Right cardiac atrium (tissue), 5 donors: ENCODE results near the gene CSF1R. TPM values are rescaled to one million over a fixed set of nuclear protein-coding genes. Genes with fewer than 3 reads are reported as not detected.

Source experiments
- ATAC-seq, 2 donors: fragments of 200-7000 bp; cut with Tn5 transposase; one replicate each; pipeline versions ENCODE4 v1.8.0 to v1.9.1; 2020; ENCODE audit warnings: moderate library complexity in 2 of 2, mild to moderate bottlenecking in 1 of 2
- DNase-seq, 3 donors: peaks; one replicate each; pipeline ENCODE4 v3.0.0-alpha.2; 2020
- H3K27ac ChIP-seq: one replicate; pipeline ENCODE4 v1.5.1; 2013; ENCODE audit warnings: mild to moderate bottlenecking, low read length, control low read depth, moderate library complexity
- H3K27me3 ChIP-seq: one replicate; pipeline ENCODE4 v1.6.1; 2013; ENCODE audit not compliant: control insufficient read depth, insufficient read depth
- H3K4me1 ChIP-seq: one replicate; pipeline ENCODE4 v1.6.1; 2013; ENCODE audit warnings: low read length; ENCODE audit not compliant: control insufficient read depth, insufficient read depth
- H3K4me3 ChIP-seq: one replicate; pipeline ENCODE4 v1.5.1; 2013; ENCODE audit warnings: low read length, control low read depth
- H3K9me3 ChIP-seq: one replicate; pipeline ENCODE4 v1.6.1; 2013; ENCODE audit warnings: low read length; ENCODE audit not compliant: control insufficient read depth
- WGBS: extraction: QIAGEN DNeasy Blood & Tissue Kit; methylation state at CpG from one replicate; pipeline ENCODE4 v1.1.7; 2013; 5-methylcytosine and 5-hydroxymethylcytosine counted together
- intact Hi-C, 4 donors: fragments of 100-400 bp; cut with DNase I; formaldehyde crosslinking; loops; one replicate each; pipeline versions ENCODE4 v1.11.0 to v1.14.0; 2022 to 2023
- polyA plus RNA-seq: library from polyadenylated mRNA; stranded (reverse); fragments of 200-250 nt; gene quantifications from one replicate; pipeline ENCODE4 v1.2.3, GENCODE V29; 2013
- total RNA-seq, 4 donors: library from RNA; stranded (reverse); fragmentation: NEBNext Ultra II Directional; extraction: Animal tissue kit (Norgen Biotek cat#: 25700); gene quantifications; one replicate each; pipeline ENCODE4 v1.2.1, GENCODE V29; 2021
- donor health status: healthy with polysubstance abuse.
- donor health status: DM: no; HTN: yes; CAD: no.
- donor health status: DM: no; HTN: no; CAD: no.
- donor health status: DM: no; HTN: yes; CAD: no; lungs with severe emphysema.
- donor health status: DM: yes; HTN: yes; CAD: no.

Gene CSF1R
- total and polyA plus RNA-seq, 5 donors: 4.5 to 31.6 (median 24.0) TPM

DNA sequence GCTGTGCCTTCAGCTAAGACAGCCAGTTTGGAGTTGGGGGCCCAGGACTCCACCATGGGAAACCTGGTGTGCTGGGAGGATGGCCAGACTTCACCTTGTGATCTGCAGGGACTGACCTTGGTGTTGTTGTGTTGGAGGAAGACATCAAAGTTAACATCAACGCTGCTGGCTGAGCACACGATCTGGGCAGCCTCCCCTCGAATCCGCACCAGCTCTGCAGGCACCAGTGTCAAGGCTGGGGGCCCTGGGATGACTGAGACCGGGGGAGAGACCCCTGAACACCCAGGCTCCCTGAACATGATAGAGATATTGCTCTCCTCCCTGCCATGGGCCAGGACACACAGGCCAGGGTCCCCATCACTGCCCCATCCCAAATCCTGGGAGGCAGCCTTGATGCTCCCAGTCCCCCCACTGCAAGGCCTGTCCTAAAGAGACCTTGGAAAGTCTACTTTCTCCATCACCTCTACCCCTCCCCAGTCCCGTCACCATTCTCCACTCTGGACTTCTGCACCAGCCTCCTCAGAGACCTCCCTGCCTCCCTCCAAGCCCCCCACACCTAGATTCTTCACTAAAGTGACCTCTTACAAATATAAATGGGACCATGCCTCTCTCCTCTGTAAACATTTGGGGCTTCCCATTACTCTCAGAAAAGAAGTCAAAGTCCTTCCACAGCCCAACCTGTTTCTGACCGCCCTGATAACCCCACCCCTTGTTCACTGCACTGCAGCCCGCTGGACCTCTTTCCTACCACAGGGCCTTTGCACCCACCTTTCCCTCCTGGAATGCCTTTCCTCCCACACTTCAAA, 8.2 kb downstream of the CSF1R start:
- H3K4me3 ChIP-seq: no peak overlapping the region
- H3K4me1 ChIP-seq: no peaks in the 10 kb centered on the region
- no peaks in the 10 kb centered on the region for H3K27me3 ChIP-seq
- DNase-seq (no peak), ATAC-seq (no peak)
- no peak overlapping the region for H3K27ac ChIP-seq
- intact Hi-C loops: no loop called here
- WGBS: 94% methylated on average over 8 of the region's 8 CpGs
- H3K9me3 ChIP-seq: no peaks in the 10 kb centered on the region

- H3K9me3 ChIP-seq: no peaks in the 10 kb centered on the region
- ATAC-seq (no peak), DNase-seq (no peak)
- H3K27ac ChIP-seq: no peak overlapping the region
- intact Hi-C loops: no loop called here
- no peaks in the 10 kb centered on the region for H3K27me3 ChIP-seq
- no peaks in the 10 kb centered on the region for H3K4me1 ChIP-seq
- 89% methylated on average over 8 of the region's 8 CpGs for WGBS
- H3K4me3 ChIP-seq: no peak overlapping the region
These were observed 9.3 kb downstream of the CSF1R start for GRCh38 chr5:150077060-150077459.

DNA sequence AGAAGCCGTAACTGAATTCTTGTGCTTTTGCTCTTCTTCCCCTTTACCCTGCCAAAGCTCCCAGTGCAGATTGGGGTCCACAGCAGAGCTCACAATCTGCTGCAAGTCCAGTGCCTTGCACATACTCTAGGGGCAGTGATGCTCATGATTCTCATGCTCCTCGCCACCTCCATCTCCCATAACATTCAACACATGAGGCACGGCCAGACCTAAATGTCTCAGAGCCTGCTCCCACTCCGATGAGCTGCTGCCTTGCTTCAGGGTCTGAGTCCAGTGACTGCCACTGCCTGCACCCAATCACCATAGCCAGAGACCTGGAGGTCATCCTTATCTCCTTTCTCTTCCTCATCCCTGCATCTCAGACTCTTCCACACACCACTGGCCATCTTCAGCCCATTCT, 10.5 kb downstream of the CSF1R start:
- no peak overlapping the region for H3K4me3 ChIP-seq
- intact Hi-C loops: no loop called here
- no peaks in the 10 kb centered on the region for H3K4me1 ChIP-seq
- ATAC-seq (no peak), DNase-seq (no peak)
- H3K27me3 ChIP-seq: no peaks in the 10 kb centered on the region
- H3K27ac ChIP-seq: no peak overlapping the region
- no peaks in the 10 kb centered on the region for H3K9me3 ChIP-seq
- 88% methylated on average over 4 of the region's 4 CpGs for WGBS

GRCh38 chr5:150075233-150075632, 11.1 kb downstream of the CSF1R start:
- no peak overlapping the region for H3K4me3 ChIP-seq
- WGBS: 91% methylated on average over 4 of the region's 4 CpGs
- no peak overlapping the region for H3K27ac ChIP-seq
- no peaks in the 10 kb centered on the region for H3K4me1 ChIP-seq
- no peaks in the 10 kb centered on the region for H3K9me3 ChIP-seq
- no peaks in the 10 kb centered on the region for H3K27me3 ChIP-seq
- no peak for ATAC-seq
- DNase-seq: no peak
- intact Hi-C loops: no loop called here

GRCh38 chr5:150073677-150074076, 12.7 kb downstream of the CSF1R start:
- H3K4me3 ChIP-seq: no peak overlapping the region
- H3K4me1 ChIP-seq: no peaks in the 10 kb centered on the region
- no peak for ATAC-seq
- no peak overlapping the region for H3K27ac ChIP-seq
- 75% methylated on average over 3 of the region's 3 CpGs for WGBS
- H3K27me3 ChIP-seq: no peaks in the 10 kb centered on the region
- intact Hi-C loops: no loop called here
- DNase-seq: no peak
- no peaks in the 10 kb centered on the region for H3K9me3 ChIP-seq

GRCh38 chr5:150073086-150073625, 13.2 kb downstream of the CSF1R start:
- DNase-seq: no peak
- H3K9me3 ChIP-seq: no peaks in the 10 kb centered on the region
- WGBS: 92% methylated on average over 5 of the region's 5 CpGs
- no peak overlapping the region for H3K27ac ChIP-seq
- H3K4me1 ChIP-seq: no peaks in the 10 kb centered on the region
- intact Hi-C loops: no loop called here
- H3K4me3 ChIP-seq: no peak overlapping the region
- no peak for ATAC-seq
- no peaks in the 10 kb centered on the region for H3K27me3 ChIP-seq

- no peak overlapping the region for H3K4me3 ChIP-seq
- ATAC-seq (no peak), DNase-seq (no peak)
- no peak overlapping the region for H3K27ac ChIP-seq
- no peaks in the 10 kb centered on the region for H3K9me3 ChIP-seq
- H3K27me3 ChIP-seq: no peaks in the 10 kb centered on the region
- intact Hi-C loops: no loop called here
- no peaks in the 10 kb centered on the region for H3K4me1 ChIP-seq
- WGBS: 90% methylated on average over 3 of the region's 3 CpGs
These were observed 15.5 kb downstream of the CSF1R start for GRCh38 chr5:150070821-150071220.

- H3K4me3 ChIP-seq: no peak overlapping the region
- intact Hi-C loops: no loop called here
- 87% methylated on average over 25 of the region's 25 CpGs for WGBS
- H3K4me1 ChIP-seq: no peaks in the 10 kb centered on the region
- no peaks in the 10 kb centered on the region for H3K27me3 ChIP-seq
- ATAC-seq (no peak), DNase-seq (no peak)
- H3K9me3 ChIP-seq: no peaks in the 10 kb centered on the region
- no peak overlapping the region for H3K27ac ChIP-seq
These were observed 16.4 kb downstream of the CSF1R start for GRCh38 chr5:150069672-150070627.

DNA sequence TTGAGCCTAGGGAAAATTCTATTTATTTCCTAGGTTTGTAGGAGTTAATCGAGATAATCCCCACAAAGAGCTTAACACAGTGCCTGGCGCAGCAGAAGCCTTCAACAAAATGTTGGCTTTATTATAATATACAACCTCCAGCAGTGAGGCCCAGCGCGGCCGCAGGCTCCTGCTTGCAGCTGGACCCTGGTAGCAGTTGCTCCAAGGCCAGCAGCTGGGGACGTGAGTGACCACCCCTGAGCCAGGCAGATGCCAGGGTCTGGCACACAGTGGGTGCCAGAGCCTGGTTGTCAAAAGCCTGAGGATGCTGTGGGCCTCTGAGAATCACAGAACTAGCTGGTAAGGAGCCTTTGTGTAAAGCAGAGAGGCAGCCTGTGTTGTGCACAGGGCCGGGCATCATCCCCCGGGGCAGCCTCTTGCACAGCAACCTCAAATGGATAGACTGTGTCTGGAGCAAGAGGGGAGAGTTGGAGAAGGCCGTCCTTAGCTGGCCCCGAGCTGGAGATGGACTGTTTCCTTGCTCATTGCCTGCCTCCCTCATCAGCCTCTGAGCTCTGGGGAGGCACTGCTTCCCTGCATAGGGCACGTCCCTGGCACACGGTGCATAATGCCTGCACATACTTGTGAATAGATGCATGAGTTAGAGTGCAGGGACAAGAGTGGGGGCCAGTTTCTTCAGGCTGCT, 17.3 kb downstream of the CSF1R start:
- no peak for ATAC-seq
- intact Hi-C loops: no loop called here
- no peaks in the 10 kb centered on the region for H3K9me3 ChIP-seq
- H3K4me1 ChIP-seq: no peaks in the 10 kb centered on the region
- no peak for DNase-seq
- 83% methylated on average over 12 of the region's 12 CpGs for WGBS
- H3K4me3 ChIP-seq: no peak overlapping the region
- no peaks in the 10 kb centered on the region for H3K27me3 ChIP-seq
- H3K27ac ChIP-seq: no peak overlapping the region

GRCh38 chr5:150068472-150068871, 17.9 kb downstream of the CSF1R start:
- no peaks in the 10 kb centered on the region for H3K27me3 ChIP-seq
- H3K27ac ChIP-seq: no peak overlapping the region
- no peak overlapping the region for H3K4me3 ChIP-seq
- no peak for ATAC-seq
- no peaks in the 10 kb centered on the region for H3K4me1 ChIP-seq
- no peaks in the 10 kb centered on the region for H3K9me3 ChIP-seq
- DNase-seq: no peak
- WGBS: 45% methylated on average over 4 of the region's 4 CpGs
- intact Hi-C loops: no loop called here
